ENCODE measurements around the gene DBNL. TPM values are rescaled to one million over a fixed set of nuclear protein-coding genes. Genes with fewer than 3 reads are reported as not detected.

DBNL gene
- total RNA-seq, 2 experiments from 2014 or later: 88.5 to 90.6 TPM

DNA sequence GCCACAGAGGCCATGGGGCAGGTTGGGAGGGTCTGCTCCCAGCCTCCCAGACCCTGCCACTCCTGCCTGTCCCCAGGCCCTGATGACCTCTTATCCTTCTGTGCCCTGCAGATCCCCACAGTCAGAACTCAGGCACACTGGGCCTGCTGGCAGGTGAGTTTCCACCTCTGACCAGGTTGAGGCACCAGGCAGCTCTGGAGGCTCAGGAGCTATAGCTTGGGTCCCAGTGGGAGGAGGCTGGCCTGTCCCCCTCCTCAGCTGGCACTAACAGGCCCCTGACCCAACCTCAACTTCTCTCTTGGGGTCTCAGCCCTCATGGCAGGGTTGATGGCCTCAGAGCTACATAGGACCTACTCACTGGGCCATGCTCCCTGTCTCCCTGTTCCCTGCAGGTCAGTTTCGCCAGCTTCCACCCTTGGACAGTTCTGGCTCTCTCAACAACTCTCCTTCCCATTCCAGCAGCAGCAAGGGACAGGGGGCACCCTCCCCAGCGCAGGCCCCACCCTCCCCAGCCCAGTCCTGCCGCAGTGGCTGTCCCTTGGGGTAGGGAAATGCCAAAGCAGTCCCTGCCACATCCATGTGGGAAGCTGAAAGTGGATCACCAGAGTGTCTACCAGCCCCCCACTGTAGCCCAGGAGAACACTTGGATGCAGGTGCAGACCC lies 56.9 kb downstream of the DBNL start:
- DNase-seq (no peak), ATAC-seq (ENCODE audit: poor library complexity) (no peak)
- POLR2A ChIA-PET: no interaction called here
- no peak overlapping the region for H3K4me3 ChIP-seq (ENCODE audit: low read length)
- peaks cover 0 to 3% of the 10 kb centered on the region in 2 experiments for H3K9me3 ChIP-seq (ENCODE audit: control insufficient read depth in 1 of 2, insufficient read depth in 1 of 2, low read length in 2 of 2)
- H3K4me1 Mint-ChIP-seq (ENCODE audit: low read depth): peaks cover 16% of the 10 kb centered on the region
- no peak overlapping the region for H3K27ac Mint-ChIP-seq
- H3K4me3 Mint-ChIP-seq: no peak overlapping the region
- H3K27me3 ChIP-seq (ENCODE audit: control insufficient read depth in 1 of 2, insufficient read depth in 2 of 2, low read length in 2 of 2): peaks cover 0 to 6% of the 10 kb centered on the region in 2 experiments
- peaks cover 3% of the 10 kb centered on the region for H3K36me3 Mint-ChIP-seq (ENCODE audit: low read depth)
- no peak overlapping the region for H3K27ac ChIP-seq (ENCODE audit: low read depth in 1 of 2, low read length in 2 of 2)
- no peaks in the 10 kb centered on the region for H3K9me3 Mint-ChIP-seq
- peaks cover 5% of the 10 kb centered on the region for H3K27me3 Mint-ChIP-seq
- TF ChIP-seq CTCF (IDR thresholded peaks at IDR 0.05): no peak
- H3K36me3 ChIP-seq (ENCODE audit: insufficient read depth, low read length): no peaks in the 10 kb centered on the region
- peaks cover 17% of the 10 kb centered on the region for H3K4me1 ChIP-seq (ENCODE audit: insufficient read depth, low read length)
- intact Hi-C loops (cut with DNase I, micrococcal nuclease): no loop called here
- CTCF ChIA-PET: no interaction called here

DNA sequence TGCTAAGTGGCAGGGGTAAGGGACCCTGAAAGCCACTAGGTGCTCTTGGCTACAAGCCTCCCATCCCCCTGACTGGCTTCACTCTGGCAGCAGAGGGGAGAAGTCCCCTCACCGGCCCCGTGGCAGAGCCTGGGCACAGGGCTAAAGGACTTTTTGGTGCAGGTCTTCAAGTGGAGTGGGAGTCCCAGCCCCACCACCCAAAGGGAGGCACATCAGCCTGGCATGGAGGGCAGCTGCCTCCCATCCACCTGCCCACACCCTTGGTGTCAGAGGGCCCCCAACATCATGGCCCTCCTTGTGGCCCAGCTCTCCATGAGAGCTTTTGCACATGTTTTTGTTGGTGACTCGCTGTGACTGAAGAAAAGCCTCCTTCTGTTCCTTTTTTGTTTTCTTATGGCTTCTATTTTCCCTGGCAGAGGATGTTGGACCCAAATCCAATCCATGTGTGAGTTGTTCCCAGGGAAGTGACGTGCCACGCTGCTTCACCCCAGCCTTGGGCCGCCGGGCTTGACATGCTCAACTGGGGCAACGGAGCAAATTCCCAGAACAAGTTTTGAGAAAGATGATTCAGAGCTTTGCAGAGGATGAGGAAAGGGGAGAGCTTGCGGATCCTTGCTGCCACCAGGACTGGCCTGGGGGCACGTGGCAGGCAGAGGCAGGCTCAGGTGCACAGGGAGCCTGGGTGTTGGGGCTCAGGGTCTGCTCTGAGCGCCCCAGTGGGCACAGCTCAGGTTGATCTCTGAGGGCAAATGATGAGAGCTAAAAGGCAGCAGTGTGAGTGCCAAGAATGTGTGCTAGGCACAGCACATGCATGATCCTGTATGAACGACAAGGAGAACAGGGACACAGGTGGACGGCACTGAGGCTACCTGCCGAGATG lies 57.7 kb downstream of the DBNL start:
- H3K4me1 Mint-ChIP-seq (ENCODE audit: low read depth): peaks cover 16% of the 10 kb centered on the region
- ChIA-PET CTCF (interaction anchor here (0.6 kb wide), 1 partner anchor 408 kb away, joined by 3 read pairs; no protein-coding TSS in a partner anchor), POLR2A (no interaction called here)

More for the DNA sequence above, 57.7 kb downstream of the DBNL start:
- no peak for DNase-seq
- peaks cover 0 to 6% of the 10 kb centered on the region in 2 experiments for H3K27me3 ChIP-seq (ENCODE audit: control insufficient read depth in 1 of 2, insufficient read depth in 2 of 2, low read length in 2 of 2)
- intact Hi-C loops (cut with DNase I, micrococcal nuclease): no loop called here
- no peak overlapping the region for H3K4me3 ChIP-seq (ENCODE audit: low read length)
- H3K27ac ChIP-seq (ENCODE audit: low read depth in 1 of 2, low read length in 2 of 2): no peak overlapping the region
- Mint-ChIP-seq H3K27me3 (peaks cover 5% of the 10 kb centered on the region), H3K9me3 (no peaks in the 10 kb centered on the region), H3K4me3 (peak overlapping the region; percentile 65), H3K36me3 (ENCODE audit: low read depth) (peaks cover 3% of the 10 kb centered on the region), H3K27ac (no peak overlapping the region)
- no peak for ATAC-seq (ENCODE audit: poor library complexity)
- peaks cover 17% of the 10 kb centered on the region for H3K4me1 ChIP-seq (ENCODE audit: insufficient read depth, low read length)
- H3K36me3 ChIP-seq (ENCODE audit: insufficient read depth, low read length): no peaks in the 10 kb centered on the region
- no peak for TF ChIP-seq CTCF (IDR thresholded peaks at IDR 0.05)
- H3K9me3 ChIP-seq (ENCODE audit: control insufficient read depth in 1 of 2, insufficient read depth in 1 of 2, low read length in 2 of 2): peaks cover 0 to 3% of the 10 kb centered on the region in 2 experiments
